Epithelial cell of proximal tubule (primary cell): ENCODE measurements around the gene SEC23IP. TPM values are rescaled to one million over a fixed set of nuclear protein-coding genes. Genes with fewer than 3 reads are reported as not detected.

Experiments
- DNase-seq: peaks from one replicate; pipeline ENCODE4 v3.0.0-alpha.2; 2011; ENCODE audit warnings: low read depth
- H3K4me3 ChIP-seq: 2 replicates; pipeline ENCODE4 v1.5.1; 2011; ENCODE audit warnings: low read depth, mild to moderate bottlenecking, low read length
- total RNA-seq: library from RNA; depleted of rRNA; stranded (reverse); fragments of >200 nt; gene quantifications from 2 replicates; pipeline ENCODE4 v1.2.3, GENCODE V29; 2015
- TF ChIP-seq, protein P1 (sequence below): conservative IDR thresholded peaks from 2 replicates; pipeline ENCODE4 v1.5.1; 2012; ENCODE audit warnings: low read depth, mild to moderate bottlenecking, low read length

The SEC23IP gene
- total RNA-seq, 1 donor from 2014 or later, result 33.0 TPM

DNA sequence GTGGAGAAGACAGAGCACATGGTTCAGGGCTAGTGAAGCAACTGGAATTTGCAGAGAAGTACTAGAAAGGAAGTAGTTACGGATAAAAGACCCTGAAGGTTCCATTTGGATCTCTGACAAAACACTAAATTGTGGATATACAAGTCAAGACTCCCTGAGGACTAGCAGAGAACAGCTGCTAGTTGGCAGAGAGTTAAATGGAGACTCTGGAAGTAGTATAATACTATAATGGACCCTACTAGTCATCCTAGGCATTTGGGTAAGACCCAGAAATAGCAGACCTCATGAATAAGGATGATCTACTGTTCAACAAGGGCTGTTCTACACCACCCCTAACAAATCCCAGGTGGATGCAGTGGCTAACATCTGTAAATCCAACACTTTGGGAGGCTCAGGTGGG lies 39.0 kb upstream of the SEC23IP start:
- no peak overlapping the region for H3K4me3 ChIP-seq
- no peak for DNase-seq
- TF ChIP-seq, protein P1, sequence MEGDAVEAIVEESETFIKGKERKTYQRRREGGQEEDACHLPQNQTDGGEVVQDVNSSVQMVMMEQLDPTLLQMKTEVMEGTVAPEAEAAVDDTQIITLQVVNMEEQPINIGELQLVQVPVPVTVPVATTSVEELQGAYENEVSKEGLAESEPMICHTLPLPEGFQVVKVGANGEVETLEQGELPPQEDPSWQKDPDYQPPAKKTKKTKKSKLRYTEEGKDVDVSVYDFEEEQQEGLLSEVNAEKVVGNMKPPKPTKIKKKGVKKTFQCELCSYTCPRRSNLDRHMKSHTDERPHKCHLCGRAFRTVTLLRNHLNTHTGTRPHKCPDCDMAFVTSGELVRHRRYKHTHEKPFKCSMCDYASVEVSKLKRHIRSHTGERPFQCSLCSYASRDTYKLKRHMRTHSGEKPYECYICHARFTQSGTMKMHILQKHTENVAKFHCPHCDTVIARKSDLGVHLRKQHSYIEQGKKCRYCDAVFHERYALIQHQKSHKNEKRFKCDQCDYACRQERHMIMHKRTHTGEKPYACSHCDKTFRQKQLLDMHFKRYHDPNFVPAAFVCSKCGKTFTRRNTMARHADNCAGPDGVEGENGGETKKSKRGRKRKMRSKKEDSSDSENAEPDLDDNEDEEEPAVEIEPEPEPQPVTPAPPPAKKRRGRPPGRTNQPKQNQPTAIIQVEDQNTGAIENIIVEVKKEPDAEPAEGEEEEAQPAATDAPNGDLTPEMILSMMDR, result no peak

DNA sequence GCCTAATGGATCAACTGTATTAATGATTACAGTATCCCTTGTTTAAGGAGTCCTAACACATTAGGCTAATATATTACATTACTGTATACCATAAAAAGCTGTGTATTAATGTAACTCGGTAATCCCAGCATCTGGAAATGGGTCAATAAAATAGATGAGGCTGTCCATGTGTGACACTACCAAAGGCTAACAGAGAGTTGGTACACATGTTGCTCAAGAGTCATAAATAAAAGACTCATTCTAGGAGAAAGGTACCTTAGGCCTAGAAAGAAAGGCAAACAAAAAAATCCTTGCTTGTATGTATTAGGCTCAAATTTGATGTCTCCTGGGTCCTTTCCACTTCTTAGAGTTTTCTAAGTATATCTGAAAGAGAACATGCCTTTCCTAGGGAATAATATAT lies 34.5 kb upstream of the SEC23IP start:
- TF ChIP-seq, protein P1, result no peak
- DNase-seq, result no peak
- H3K4me3 ChIP-seq, result no peak overlapping the region

DNA sequence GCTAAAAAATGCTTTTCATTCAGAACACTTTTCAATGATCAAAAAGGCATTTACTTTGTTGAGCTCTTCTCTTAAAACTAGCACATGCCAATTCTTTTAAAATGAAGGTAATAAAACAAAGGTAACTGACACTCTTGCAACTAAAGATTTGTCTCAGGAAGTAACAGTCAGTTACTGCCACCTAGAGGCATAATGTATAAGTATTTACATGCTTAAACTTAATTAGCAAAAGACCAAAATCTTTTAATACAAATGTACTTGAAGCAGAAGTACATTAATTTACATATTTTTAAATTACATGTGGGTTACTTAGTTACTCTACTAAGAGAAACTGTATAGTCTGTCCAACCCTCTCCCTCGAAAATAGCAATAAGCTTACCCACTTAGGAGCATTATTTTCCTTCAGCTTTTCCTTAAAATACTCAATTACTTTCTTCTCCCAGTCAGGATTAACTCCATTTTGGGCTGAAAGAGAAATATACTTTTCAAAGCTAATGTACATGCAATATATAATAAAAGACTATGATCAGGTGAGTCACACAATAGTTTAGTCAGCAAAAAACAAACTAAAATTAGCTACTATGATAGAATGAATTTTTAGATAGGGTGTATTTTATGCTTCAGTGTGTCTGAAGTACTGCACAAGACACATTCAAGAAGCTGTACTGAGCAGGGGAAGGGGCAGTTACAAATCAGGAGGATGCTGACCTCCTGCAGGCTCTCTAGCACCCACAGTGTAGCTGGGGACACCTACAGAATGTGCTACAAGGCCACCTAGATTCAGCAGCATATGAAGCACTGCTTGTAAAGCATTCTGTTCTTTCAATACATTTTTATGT lies 32.9 kb upstream of the SEC23IP start:
- TF ChIP-seq, protein P1, result peak; percentile 57
- DNase-seq, result no peak
- no peak overlapping the region for H3K4me3 ChIP-seq

DNA sequence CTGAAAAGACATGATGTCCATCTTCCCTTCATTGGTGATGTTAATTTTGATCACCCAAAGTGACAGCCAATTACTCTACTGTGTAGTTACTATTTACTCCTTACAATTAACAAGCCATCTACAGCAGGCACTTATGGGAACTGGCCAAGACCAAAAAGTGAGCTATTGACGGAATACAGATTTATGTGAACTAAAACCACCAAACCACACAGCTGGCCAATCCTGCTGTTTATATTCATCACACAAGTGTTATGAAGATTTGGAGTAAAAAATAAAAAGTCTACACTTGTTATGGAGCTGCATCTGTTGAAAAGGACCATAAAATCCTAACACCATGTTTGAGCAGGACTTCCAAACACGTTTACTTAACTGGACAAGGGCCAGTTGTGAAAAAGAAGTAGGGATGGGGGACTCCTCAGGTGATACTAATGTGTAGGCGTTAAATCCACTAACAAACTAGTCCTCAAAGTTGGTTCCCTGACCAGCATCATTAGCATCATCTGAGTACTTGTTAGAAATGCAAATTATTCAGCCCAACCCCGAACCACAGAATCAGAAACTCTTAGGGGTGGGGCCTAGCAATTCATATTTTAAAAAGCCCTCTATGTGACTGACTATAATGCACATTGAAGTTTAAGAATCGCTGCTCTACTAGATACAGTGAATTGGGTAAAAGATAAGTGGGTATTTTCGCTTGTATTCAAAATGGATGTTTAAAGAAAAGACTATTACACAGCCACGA lies 31.5 kb upstream of the SEC23IP start:
- H3K4me3 ChIP-seq, result no peak overlapping the region
- DNase-seq, result no peak
- TF ChIP-seq, protein P1, result no peak

DNA sequence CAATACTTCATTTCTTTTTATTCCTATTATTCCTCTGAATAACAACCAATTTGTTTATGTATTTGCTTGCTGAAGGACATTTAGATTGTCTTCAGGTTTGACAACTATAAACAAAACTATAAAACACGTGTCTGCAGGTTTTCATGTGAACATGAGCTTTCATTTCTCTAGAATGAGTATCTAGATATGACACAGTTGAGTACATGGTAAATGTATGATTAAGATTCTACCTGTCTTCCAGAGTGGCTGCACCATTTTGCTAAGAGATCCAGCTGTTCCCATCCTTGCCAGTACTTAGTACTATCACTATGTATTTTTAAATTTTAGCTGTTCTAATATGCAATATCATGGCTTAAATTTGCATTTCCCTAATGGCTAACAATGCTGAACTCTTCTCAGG lies 30.0 kb upstream of the SEC23IP start:
- TF ChIP-seq, protein P1, result no peak
- DNase-seq, result no peak
- H3K4me3 ChIP-seq, result no peak overlapping the region

DNA sequence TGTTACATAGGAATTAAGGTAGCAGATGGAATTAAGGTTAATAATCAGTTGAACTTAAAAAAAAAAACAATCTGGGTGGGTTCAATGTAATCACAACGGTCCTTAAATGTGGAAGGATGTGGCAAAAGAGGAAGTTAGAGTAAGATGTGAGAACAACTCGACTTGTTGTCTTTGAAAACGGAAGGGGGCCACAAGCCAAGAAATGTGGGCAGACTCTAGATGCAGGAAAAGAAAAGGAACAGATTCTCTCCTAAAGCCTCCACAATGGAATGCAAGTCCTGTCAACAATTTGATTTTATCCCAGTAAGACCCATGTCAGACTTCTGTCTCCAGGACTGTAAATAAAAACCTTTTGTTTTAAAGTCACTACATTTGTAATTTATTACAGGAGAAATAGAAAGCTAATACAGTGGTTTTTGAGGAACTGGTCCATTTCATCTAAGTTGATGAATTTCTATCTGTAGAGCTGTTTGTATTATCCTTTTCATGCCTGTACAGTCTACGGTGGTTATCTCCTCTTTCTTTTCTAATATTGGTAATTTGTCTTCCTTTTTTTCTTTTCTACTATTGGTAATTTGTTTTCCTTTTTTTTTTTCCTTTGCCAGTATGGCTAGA lies 28.5 kb upstream of the SEC23IP start:
- H3K4me3 ChIP-seq, result no peak overlapping the region
- DNase-seq, result no peak
- TF ChIP-seq, protein P1, result no peak
